Osteocyte (in vitro differentiated cells): ENCODE results near the gene CEMIP2. TPM values are rescaled to one million over a fixed set of nuclear protein-coding genes. Genes with fewer than 3 reads are reported as not detected.
"Not testable (repeated sequence)": the region's sequence is repeated elsewhere in the genome, so short reads cannot be mapped to it uniquely, and the experiment has no call there.

Experiments used
- DNase-seq: peaks from one replicate; pipeline ENCODE4 v3.0.0; 2021; ENCODE audit warnings: mixed read lengths; ENCODE audit not compliant: unreplicated experiment; ENCODE audit errors: extremely low spot score
- H3K27ac Mint-ChIP-seq: one replicate; pipeline ENCODE4 v1.8.0; 2021; ENCODE audit warnings: mild to moderate bottlenecking, mixed read lengths; ENCODE audit not compliant: unreplicated experiment
- H3K27me3 Mint-ChIP-seq: one replicate; pipeline ENCODE4 v1.8.0; 2021; ENCODE audit warnings: mixed read lengths; ENCODE audit not compliant: unreplicated experiment
- H3K36me3 Mint-ChIP-seq: one replicate; pipeline ENCODE4 v1.8.0; 2021; ENCODE audit warnings: mixed read lengths; ENCODE audit not compliant: unreplicated experiment
- H3K4me1 Mint-ChIP-seq: one replicate; pipeline ENCODE4 v1.8.0; 2021; ENCODE audit warnings: mixed read lengths; ENCODE audit not compliant: unreplicated experiment
- H3K4me3 Mint-ChIP-seq: one replicate; pipeline ENCODE4 v1.8.0; 2021; ENCODE audit warnings: mild to moderate bottlenecking, moderate library complexity, mixed read lengths; ENCODE audit not compliant: unreplicated experiment
- H3K9me3 Mint-ChIP-seq: one replicate; pipeline ENCODE4 v1.8.0; 2021; ENCODE audit warnings: mixed read lengths; ENCODE audit not compliant: unreplicated experiment
- CTCF ChIP-seq: fragments of 200-600 bp; sonication (generic); IDR thresholded peaks from 2 replicates; pipeline ENCODE4 v1.5.0; 2021; ENCODE audit warnings: antibody characterized with exemption, mild to moderate bottlenecking, moderate library complexity
- total RNA-seq: library from RNA; stranded (reverse); gene quantifications from 2 replicates; pipeline ENCODE4 v1.2.1, GENCODE V29; 2021

CEMIP2 gene
- total RNA-seq, 1 donor from 2014 or later = 20.9 TPM

- Mint-ChIP-seq H3K36me3 (no peaks in the 10 kb centered on the region), H3K4me3 (no peak overlapping the region), H3K9me3 (no peaks in the 10 kb centered on the region), H3K27me3 (peaks cover 9% of the 10 kb centered on the region), H3K4me1 (peaks cover 5% of the 10 kb centered on the region), H3K27ac (no peak overlapping the region)
- peak; percentile 29 for TF ChIP-seq CTCF
- no peak for DNase-seq
These were observed 44.1 kb upstream of the CEMIP2 start for GRCh38 chr9:71812385-71812784.

- no peak for DNase-seq
- H3K27me3 Mint-ChIP-seq = peaks cover 12% of the 10 kb centered on the region
- peaks cover 5% of the 10 kb centered on the region for H3K4me1 Mint-ChIP-seq
- H3K36me3 Mint-ChIP-seq = no peaks in the 10 kb centered on the region
- H3K4me3 Mint-ChIP-seq = no peak overlapping the region
- H3K27ac Mint-ChIP-seq = no peak overlapping the region
- H3K9me3 Mint-ChIP-seq = no peaks in the 10 kb centered on the region
- TF ChIP-seq CTCF = no peak
These were observed 39.8 kb upstream of the CEMIP2 start for GRCh38 chr9:71808068-71808467.

GRCh38 chr9:71806901-71807307 is 38.6 kb upstream of the CEMIP2 start:
- no peaks in the 10 kb centered on the region for H3K4me1 Mint-ChIP-seq
- no peak overlapping the region for H3K27ac Mint-ChIP-seq
- TF ChIP-seq CTCF = peak; percentile 85
- DNase-seq = no peak
- no peak overlapping the region for H3K4me3 Mint-ChIP-seq
- no peaks in the 10 kb centered on the region for H3K9me3 Mint-ChIP-seq
- H3K36me3 Mint-ChIP-seq = no peaks in the 10 kb centered on the region
- peaks cover 16% of the 10 kb centered on the region for H3K27me3 Mint-ChIP-seq

GRCh38 chr9:71805096-71805495 is 36.8 kb upstream of the CEMIP2 start:
- peaks cover 16% of the 10 kb centered on the region for H3K27me3 Mint-ChIP-seq
- H3K27ac Mint-ChIP-seq, H3K36me3 Mint-ChIP-seq, DNase-seq, H3K9me3 Mint-ChIP-seq, H3K4me1 Mint-ChIP-seq, H3K4me3 Mint-ChIP-seq: not testable (repeated sequence)

GRCh38 chr9:71801826-71802225 is 33.5 kb upstream of the CEMIP2 start:
- Mint-ChIP-seq H3K27me3 (peaks cover 4% of the 10 kb centered on the region), H3K4me1 (no peaks in the 10 kb centered on the region), H3K36me3 (no peaks in the 10 kb centered on the region), H3K4me3 (no peak overlapping the region), H3K9me3 (no peaks in the 10 kb centered on the region), H3K27ac (no peak overlapping the region)
- TF ChIP-seq CTCF = no peak
- no peak for DNase-seq

GRCh38 chr9:71797266-71797665 is 29.0 kb upstream of the CEMIP2 start:
- Mint-ChIP-seq H3K9me3 (no peaks in the 10 kb centered on the region), H3K4me1 (peaks cover 8% of the 10 kb centered on the region), H3K27ac (no peak overlapping the region), H3K4me3 (no peak overlapping the region), H3K36me3 (no peaks in the 10 kb centered on the region), H3K27me3 (no peaks in the 10 kb centered on the region)
- TF ChIP-seq CTCF = no peak
- DNase-seq = no peak
